IMR-90 (cell line): ENCODE measurements around the gene SLC39A5. TPM values are rescaled to one million over a fixed set of nuclear protein-coding genes. Genes with fewer than 3 reads are reported as not detected.
A peak's percentile ranks its signal among the peaks of the same experiment; 100 is the strongest.

Experiments
- ATAC-seq: fragments of 200-7000 bp; cut with Tn5 transposase; 2 replicates; pipeline ENCODE4 v1.9.1; 2020; ENCODE audit warnings: low read depth, mild to moderate bottlenecking, moderate library complexity
- BruUV-seq: library from RNA; stranded (reverse); fragments of 400-500 nt; replicated peaks from 2 replicates; lab custom pipeline; 2021; lab: Mats Ljungman, UMichigan
- CTCF ChIA-PET: fragments of 300-600 bp; formaldehyde crosslinking; extraction: SDS; loops from one replicate; lab custom pipeline; 2021; ENCODE audit warnings: antibody characterized with exemption; lab: Yijun Ruan, JAX
- POLR2A ChIA-PET: fragments of 300-600 bp; sonication (Branson Sonifier 250); formaldehyde crosslinking; loops from one replicate; lab custom pipeline; 2022; ENCODE audit warnings: antibody characterized with exemption; ENCODE audit not compliant: unreplicated experiment; lab: Charles Lee
- DNase-seq: peaks from one replicate; pipeline ENCODE4 v3.0.0; 2013
- H2AFZ ChIP-seq: replicated peaks from 2 replicates; pipeline ENCODE3; 2013; ENCODE audit warnings: low read length, mild to moderate bottlenecking; ENCODE audit not compliant: poor library complexity
- H2AK5ac ChIP-seq: 2 replicates; pipeline ENCODE4 v1.6.1; 2013; ENCODE audit warnings: low read depth, low read length, inconsistent platforms
- H2AK9ac ChIP-seq: replicated peaks from 2 replicates; pipeline ENCODE3; 2013; ENCODE audit warnings: mild to moderate bottlenecking, low read depth, low read length, moderate library complexity; ENCODE audit not compliant: poor library complexity
- H2BK120ac ChIP-seq: 2 replicates; pipeline ENCODE4 v1.6.1; 2013; ENCODE audit warnings: low read depth, low read length, inconsistent platforms
- H2BK15ac ChIP-seq: 3 replicates; pipeline ENCODE4 v1.6.1; 2013; ENCODE audit warnings: low read depth, low read length, inconsistent platforms
- H2BK20ac ChIP-seq: 2 replicates; pipeline ENCODE4 v1.6.1; 2013; ENCODE audit warnings: low read depth, mild to moderate bottlenecking, inconsistent platforms, low read length, moderate library complexity
- H2BK5ac ChIP-seq: 2 replicates; pipeline ENCODE4 v1.6.1; 2013; ENCODE audit warnings: mild to moderate bottlenecking, low read depth, low read length, inconsistent platforms; ENCODE audit not compliant: poor library complexity, severe bottlenecking
- H3K14ac ChIP-seq: replicated peaks from 2 replicates; pipeline ENCODE4 v1.6.1; 2013; ENCODE audit warnings: low read depth, low read length, inconsistent platforms
- H3K18ac ChIP-seq: 2 replicates; pipeline ENCODE4 v1.6.1; 2013; ENCODE audit warnings: low read depth, low read length, control low read depth
- H3K23ac ChIP-seq: 2 replicates; pipeline ENCODE4 v1.6.1; 2013; ENCODE audit warnings: low read depth, low read length, inconsistent platforms
- H3K27ac ChIP-seq: 2 replicates; pipeline ENCODE4 v1.5.1; 2013; ENCODE audit warnings: mild to moderate bottlenecking, control low read depth, low read length; ENCODE audit not compliant: insufficient read depth
- H3K27me3 ChIP-seq: 2 replicates; pipeline ENCODE4 v1.6.1; 2013; ENCODE audit warnings: low read length; ENCODE audit not compliant: control insufficient read depth, insufficient read depth
- H3K36me3 ChIP-seq: 2 replicates; pipeline ENCODE4 v1.6.1; 2013; ENCODE audit warnings: low read length, mixed read lengths; ENCODE audit not compliant: control insufficient read depth, insufficient read depth
- H3K4ac ChIP-seq: 2 replicates; pipeline ENCODE4 v1.6.1; 2013; ENCODE audit warnings: low read depth, low read length, inconsistent platforms
- H3K4me1 ChIP-seq: 2 replicates; pipeline ENCODE4 v1.6.1; 2013; ENCODE audit warnings: low read length, mixed read lengths; ENCODE audit not compliant: control insufficient read depth, insufficient read depth
- H3K4me2 ChIP-seq: 2 replicates; pipeline ENCODE4 v1.6.1; 2013; ENCODE audit warnings: low read depth, mild to moderate bottlenecking, control low read depth, low read length, moderate library complexity
- H3K4me3 ChIP-seq: 2 replicates; pipeline ENCODE4 v1.5.1; 2013; ENCODE audit warnings: low read depth, mild to moderate bottlenecking, control low read depth, low read length, moderate library complexity; ENCODE audit not compliant: insufficient read depth
- H3K56ac ChIP-seq: 2 replicates; pipeline ENCODE4 v1.6.1; 2013; ENCODE audit warnings: low read length, inconsistent platforms; ENCODE audit not compliant: insufficient read depth; ENCODE audit errors: extremely low read depth
- H3K79me1 ChIP-seq, 2 experiments: 2 replicates each; pipeline ENCODE4 v1.6.1; 2013; ENCODE audit warnings: low read length in 2 of 2, inconsistent platforms in 1 of 2, low read depth in 1 of 2
- H3K9ac ChIP-seq: 2 replicates; pipeline ENCODE4 v1.6.1; 2013; ENCODE audit warnings: low read depth, low read length, control low read depth
- H3K9me1 ChIP-seq: 2 replicates; pipeline ENCODE4 v1.6.1; 2013; ENCODE audit warnings: low read length, inconsistent platforms; ENCODE audit not compliant: insufficient read depth
- H3K9me3 ChIP-seq: 2 replicates; pipeline ENCODE4 v1.6.1; 2013; ENCODE audit warnings: low read length; ENCODE audit not compliant: control insufficient read depth, insufficient read depth
- H4K20me1 ChIP-seq: 2 replicates; pipeline ENCODE4 v1.6.1; 2013; ENCODE audit warnings: low read length, inconsistent platforms; ENCODE audit not compliant: insufficient read depth
- H4K5ac ChIP-seq: 2 replicates; pipeline ENCODE4 v1.6.1; 2013; ENCODE audit warnings: mild to moderate bottlenecking, low read depth, low read length, control low read depth
- H4K8ac ChIP-seq, 2 experiments: 2 replicates each; pipeline ENCODE4 v1.6.1; 2013; ENCODE audit warnings: low read depth in 2 of 2, low read length in 2 of 2, control low read depth in 1 of 2, inconsistent platforms in 1 of 2
- H4K91ac ChIP-seq: 2 replicates; pipeline ENCODE4 v1.6.1; 2013; ENCODE audit warnings: low read depth, low read length, inconsistent platforms; ENCODE audit not compliant: insufficient read depth
- BHLHE40 ChIP-seq: fragments of 150-350 bp; IDR thresholded peaks from 2 replicates; pipeline ENCODE4 v1.6.1; 2016; ENCODE audit warnings: mild to moderate bottlenecking, low read depth, low read length
- CEBPB ChIP-seq: IDR thresholded peaks from 2 replicates; pipeline ENCODE4 v1.6.1; 2012; ENCODE audit warnings: low read depth, low read length, improper control_type of control experiment
- CHD1 ChIP-seq: IDR thresholded peaks from 2 replicates; pipeline ENCODE4 v1.6.1; 2012; ENCODE audit warnings: low read depth, low read length, improper control_type of control experiment
- CTCF ChIP-seq: conservative IDR thresholded peaks from 2 replicates; pipeline ENCODE4 v1.5.1; 2012; ENCODE audit warnings: mild to moderate bottlenecking, low read depth, low read length, improper control_type of control experiment
- ELK1 ChIP-seq: fragments of 150-350 bp; IDR thresholded peaks from 2 replicates; pipeline ENCODE4 v1.6.1; 2016; ENCODE audit warnings: low read depth, mild to moderate bottlenecking, low read length, moderate library complexity, borderline replicate concordance
- FOS ChIP-seq: fragments of 150-350 bp; IDR thresholded peaks from 2 replicates; pipeline ENCODE4 v1.6.1; 2016; ENCODE audit warnings: low read depth, low read length
- MAZ ChIP-seq: IDR thresholded peaks from 2 replicates; pipeline ENCODE4 v1.6.1; 2012; ENCODE audit warnings: low read depth, mild to moderate bottlenecking, low read length, improper control_type of control experiment, moderate library complexity, borderline replicate concordance
- MXI1 ChIP-seq: IDR thresholded peaks from 2 replicates; pipeline ENCODE4 v1.6.1; 2012; ENCODE audit warnings: low read depth, mild to moderate bottlenecking, low read length, moderate library complexity, borderline replicate concordance
- NFE2L2 ChIP-seq: fragments of 150-350 bp; IDR thresholded peaks from 2 replicates; pipeline ENCODE4 v1.6.1; 2016; ENCODE audit warnings: low read depth, mild to moderate bottlenecking, low read length
- POLR2A ChIP-seq: IDR thresholded peaks from 2 replicates; pipeline ENCODE4 v1.6.1; 2012; ENCODE audit warnings: mild to moderate bottlenecking, low read depth, low read length
- RAD21 ChIP-seq: IDR thresholded peaks from 2 replicates; pipeline ENCODE4 v1.6.1; 2012; ENCODE audit warnings: low read length, improper control_type of control experiment
- RCOR1 ChIP-seq: IDR thresholded peaks from 2 replicates; pipeline ENCODE4 v1.6.1; 2012; ENCODE audit warnings: mild to moderate bottlenecking, low read length, improper control_type of control experiment; ENCODE audit not compliant: insufficient replicate concordance
- RFX5 ChIP-seq: IDR thresholded peaks from 2 replicates; pipeline ENCODE4 v1.8.0; 2012; ENCODE audit warnings: low read depth, mild to moderate bottlenecking, low read length, moderate library complexity
- SMC3 ChIP-seq: fragments of 150-350 bp; IDR thresholded peaks from 2 replicates; pipeline ENCODE4 v1.6.1; 2016; ENCODE audit warnings: low read depth, mild to moderate bottlenecking, antibody characterized with exemption, low read length, moderate library complexity
- USF2 ChIP-seq: fragments of 150-350 bp; IDR thresholded peaks from 2 replicates; pipeline ENCODE4 v1.6.1; 2017; ENCODE audit warnings: mild to moderate bottlenecking, antibody characterized with exemption, low read length, low read depth
- WGBS, 2 experiments: methylation state at CpG; one replicate each; pipeline versions ENCODE4 v1.1.5 to v1.1.7; 2013; ENCODE audit warnings: missing lambda C conversion rate in 2 of 2; ENCODE audit not compliant: insufficient read length in 1 of 2; ENCODE audit errors: extremely low coverage in 2 of 2; 5-methylcytosine and 5-hydroxymethylcytosine counted together
- dilution Hi-C: fragments of 300-500 bp; cut with HindIII; formaldehyde crosslinking; loops from one replicate; pipeline ENCODE4 v1.14.3; 2018; ENCODE audit warnings: low sequenced_read_pairs; ENCODE audit not compliant: unreplicated experiment
- in situ Hi-C: fragments of 300-500 bp; cut with MboI; formaldehyde crosslinking; loops from 3 replicates; pipeline ENCODE4 v1.14.3; 2019; ENCODE audit warnings: low sequenced_read_pairs, inconsistent platforms, mixed read lengths
- intact Hi-C: fragments of 100-400 bp; cut with micrococcal nuclease; formaldehyde crosslinking; loops from 2 replicates; pipeline ENCODE4 v1.10.0; 2022
- polyA plus RNA-seq, 3 experiments: library from polyadenylated mRNA; depleted of rRNA; stranded (reverse); fragments of >200 nt; gene quantifications; 2 replicates each; pipeline ENCODE4 v1.2.3, GENCODE V29; 2012; ENCODE audit warnings: low replicate concordance in 1 of 3
- total RNA-seq: library from RNA; depleted of rRNA; stranded (reverse); fragments of >200 nt; gene quantifications from 2 replicates; pipeline ENCODE4 v1.2.3, GENCODE V29; 2012

SLC39A5 gene
- total and polyA plus RNA-seq, 2 of the 4 experiments (the other 2 are of a cell fraction), result not detected

GRCh38 chr12:56223571-56224101, 6.2 kb upstream of the SLC39A5 start:
- peak overlapping the region; percentile 22 for H2AK5ac ChIP-seq
- ChIA-PET CTCF (interaction anchor here (0.7 kb wide), 2 partner anchors 32 to 249 kb away, joined by 3 read pairs; no protein-coding TSS in a partner anchor), POLR2A (no interaction called here)
- H3K4me3 ChIP-seq, result peak overlapping the region; percentile 13; the same call in 1 of the 2 replicates
- H3K56ac ChIP-seq, result peak overlapping the region; percentile 73
- peaks cover 2% of the 10 kb centered on the region; the same call in 1 of the 2 replicates for H3K36me3 ChIP-seq
- peak overlapping the region; percentile 7; the same call in 1 of the 2 replicates for H3K18ac ChIP-seq
- no peaks in the 10 kb centered on the region for H3K9me3 ChIP-seq
- ATAC-seq (no peak), DNase-seq (no peak)
- peaks cover 19 to 41% of the 10 kb centered on the region in 2 experiments for H3K79me1 ChIP-seq
- H2BK120ac ChIP-seq, result peak overlapping the region; percentile 70; the same call in 1 of the 2 replicates
- peak overlapping the region; percentile 90 to 94 for H4K8ac ChIP-seq
- H4K5ac ChIP-seq, result peak overlapping the region; percentile 65
- no TSS peak for BruUV-seq
- in situ Hi-C loops (no loop called here), intact Hi-C loops (loop anchor here (1.0 kb wide), 3 partner anchors 26 to 104 kb away; no protein-coding TSS in a partner anchor), dilution Hi-C loops (no loop called here)
- H2BK15ac ChIP-seq, result peak overlapping the region; percentile 63; the same call in 2 of the 3 replicates
- H3K9me1 ChIP-seq, result peaks cover 13% of the 10 kb centered on the region
- peak overlapping the region; percentile 74 for H2BK5ac ChIP-seq
- H3K23ac ChIP-seq, result peak overlapping the region; percentile 70; the same call in 1 of the 2 replicates
- H3K14ac ChIP-seq, result peak overlapping the region; percentile 84
- no peaks in the 10 kb centered on the region for H3K27me3 ChIP-seq
- no peaks in the 10 kb centered on the region for H4K20me1 ChIP-seq
- peak overlapping the region; percentile 87 for H4K91ac ChIP-seq
- H3K4me1 ChIP-seq, result peaks cover 4% of the 10 kb centered on the region; the same call in 1 of the 2 replicates
- H2AK9ac ChIP-seq, result peak overlapping the region; percentile 47
- H2BK20ac ChIP-seq, result peak overlapping the region; percentile 27; the same call in 1 of the 2 replicates
- no CpG with 5 or more reads among the region's 15 CpGs for WGBS, 2 experiments
- peak overlapping the region; percentile 73 for H3K27ac ChIP-seq
- peak overlapping the region; percentile 92 for H2AFZ ChIP-seq
- peak overlapping the region; percentile 83 for H3K4ac ChIP-seq
- H3K4me2 ChIP-seq, result peak overlapping the region; percentile 65
- peak overlapping the region; percentile 77 for H3K9ac ChIP-seq
- TF ChIP-seq FOS, result no peak
- TF ChIP-seq RCOR1, result no peak
- TF ChIP-seq ELK1, result no peak
- TF ChIP-seq MAZ, result no peak
- no peak for TF ChIP-seq BHLHE40
- no peak for TF ChIP-seq USF2
- no peak for TF ChIP-seq MXI1
- no peak for TF ChIP-seq CEBPB
- TF ChIP-seq RAD21, result no peak
- TF ChIP-seq CHD1, result no peak
- no peak for TF ChIP-seq RFX5
- no peak for TF ChIP-seq SMC3
- TF ChIP-seq NFE2L2, result no peak
- no peak for TF ChIP-seq POLR2A
- no peak for TF ChIP-seq CTCF
